ENCODE results near the gene SRBD1.
"Not testable (repeated sequence)": the region's sequence is repeated elsewhere in the genome, so short reads cannot be mapped to it uniquely, and the experiment has no call there.

Gene SRBD1

GRCh38 chr2:45468279-45468678, 142.8 kb downstream of the SRBD1 start:
- no peak for DNase-seq (ENCODE audit: low spot score)

GRCh38 chr2:45466053-45466452, 145.0 kb downstream of the SRBD1 start:
- no peak for DNase-seq (ENCODE audit: low spot score)

GRCh38 chr2:45460825-45461224, 150.2 kb downstream of the SRBD1 start:
- no peak for DNase-seq (ENCODE audit: low spot score)

GRCh38 chr2:45459860-45460259, 151.2 kb downstream of the SRBD1 start:
- DNase-seq (ENCODE audit: low spot score) = no peak

- DNase-seq (ENCODE audit: low spot score) = peak; percentile 16
Measured at GRCh38 chr2:45458909-45459563, 152.0 kb downstream of the SRBD1 start.

- no peak for DNase-seq (ENCODE audit: low spot score)
Measured at GRCh38 chr2:45457211-45457945, 153.7 kb downstream of the SRBD1 start.

- DNase-seq (ENCODE audit: low spot score) = no peak
Measured at GRCh38 chr2:45452866-45453265, 158.2 kb downstream of the SRBD1 start.

GRCh38 chr2:45450634-45451033, 160.4 kb downstream of the SRBD1 start:
- DNase-seq (ENCODE audit: low spot score) = no peak

GRCh38 chr2:45448217-45448616, 162.8 kb downstream of the SRBD1 start:
- DNase-seq (ENCODE audit: low spot score) = no peak

GRCh38 chr2:45446016-45446415, 165.1 kb downstream of the SRBD1 start:
- DNase-seq (ENCODE audit: low spot score) = no peak

GRCh38 chr2:45445037-45445436, 166.0 kb downstream of the SRBD1 start:
- no peak for DNase-seq (ENCODE audit: low spot score)

- DNase-seq (ENCODE audit: low spot score) = no peak
Measured at GRCh38 chr2:45443012-45443411, 168.1 kb downstream of the SRBD1 start.

GRCh38 chr2:45442026-45442425, 169.0 kb downstream of the SRBD1 start:
- DNase-seq (ENCODE audit: low spot score) = no peak

GRCh38 chr2:45441571-45441970, 169.5 kb downstream of the SRBD1 start:
- no peak for DNase-seq (ENCODE audit: low spot score)

- no peak for DNase-seq (ENCODE audit: low spot score)
Measured at GRCh38 chr2:45439788-45440773, 171.0 kb downstream of the SRBD1 start.

GRCh38 chr2:45438872-45439665, 172.0 kb downstream of the SRBD1 start:
- DNase-seq (ENCODE audit: low spot score) = no peak

GRCh38 chr2:45436456-45436855, 174.6 kb downstream of the SRBD1 start:
- no peak for DNase-seq (ENCODE audit: low spot score)

- no peak for DNase-seq (ENCODE audit: low spot score)
Measured at GRCh38 chr2:45435316-45435715, 175.8 kb downstream of the SRBD1 start.

GRCh38 chr2:45433363-45433762, 177.7 kb downstream of the SRBD1 start:
- no peak for DNase-seq (ENCODE audit: low spot score)

GRCh38 chr2:45432406-45432805, 178.7 kb downstream of the SRBD1 start:
- DNase-seq (ENCODE audit: low spot score) = no peak

- not testable (repeated sequence) for DNase-seq (ENCODE audit: low spot score)
Measured at GRCh38 chr2:45426025-45426424, 185.0 kb downstream of the SRBD1 start.

- DNase-seq (ENCODE audit: low spot score) = no peak
Measured at GRCh38 chr2:45422921-45423320, 188.1 kb downstream of the SRBD1 start.
